Gastrocnemius medialis (tissue), 4 donors: ENCODE data around the gene IL6. TPM values are rescaled to one million over a fixed set of nuclear protein-coding genes. Genes with fewer than 3 reads are reported as not detected.
"Not testable (repeated sequence)": the region's sequence is repeated elsewhere in the genome, so short reads cannot be mapped to it uniquely, and the experiment has no call there.

Experiments used
- ATAC-seq, 2 donors: fragments of 150-250 bp; one replicate each; pipeline ENCODE4 v1.9.1; 2016
- DNase-seq, 2 donors: peaks; one replicate each; pipeline ENCODE4 v3.0.0-alpha.2; 2019
- H3K27ac ChIP-seq, 4 donors: fragments of 200-600 bp; sonication (generic); 1 replicate in 1 of 4; 2 replicates in 3 of 4; pipeline ENCODE4 v1.5.1; 2016 to 2018; ENCODE audit warnings: mild to moderate bottlenecking in 2 of 4, moderate library complexity in 1 of 4
- H3K27me3 ChIP-seq, 3 donors: fragments of 200-600 bp; sonication (generic) in 2 of 3; 1 replicate in 1 of 3; 2 replicates in 2 of 3; pipeline versions ENCODE4 v1.5.1 to v1.6.0; 2016 to 2019; ENCODE audit warnings: mild to moderate bottlenecking in 1 of 3, moderate library complexity in 1 of 3
- H3K36me3 ChIP-seq, 2 donors: fragments of 200-600 bp; sonication (generic) in 1 of 2; one replicate each; pipeline ENCODE4 v1.5.1; 2017 to 2018
- H3K4me1 ChIP-seq, 2 donors: fragments of 200-600 bp; sonication (generic) in 1 of 2; one replicate each; pipeline ENCODE4 v1.5.1; 2016 to 2017; ENCODE audit warnings: mild to moderate bottlenecking in 2 of 2
- H3K4me3 ChIP-seq, 4 donors: fragments of 200-600 bp; sonication (generic) in 3 of 4; 1 replicate in 1 of 4; 2 replicates in 3 of 4; pipeline ENCODE4 v1.5.1; 2016 to 2019; ENCODE audit warnings: mild to moderate bottlenecking in 2 of 4
- H3K9me3 ChIP-seq, 3 donors: fragments of 200-600 bp; sonication (generic) in 2 of 3; 1 replicate in 1 of 3; 2 replicates in 2 of 3; pipeline ENCODE4 v1.5.1; 2016 to 2019
- POLR2A ChIP-seq, 2 donors: fragments of 450-650 bp; IDR thresholded peaks; one replicate each; pipeline ENCODE4 v1.6.1; 2017; ENCODE audit warnings: antibody characterized with exemption in 2 of 2, mild to moderate bottlenecking in 2 of 2, moderate library complexity in 2 of 2
- in situ Hi-C, 4 donors: fragments of 200-750 bp; cut with MboI; loops; one replicate each; pipeline versions ENCODE4 v1.15.0 to v1.8.0; 2017; ENCODE audit warnings: low sequenced_read_pairs in 4 of 4
- intact Hi-C: fragments of 100-400 bp; cut with DNase I; formaldehyde crosslinking; loops from one replicate; pipeline ENCODE4 v1.15.1; 2023; ENCODE audit warnings: low total_unique reads
- total RNA-seq, 4 donors: library from RNA; depleted of rRNA; stranded (reverse); fragments of >200 nt; gene quantifications; one replicate each; pipeline versions ENCODE4 v1.1.0 to v1.2.3, GENCODE V29; 2016
- TF ChIP-seq, protein P1 (sequence below), 5 experiments: fragments of 450-650 bp in 3 of 5; fragments of 200-600 bp in 2 of 5; sonication (generic) in 2 of 5; IDR thresholded peaks in 4 of 5; conservative IDR thresholded peaks in 1 of 5; 1 replicate in 4 of 5; 2 replicates in 1 of 5; pipeline ENCODE4 v1.5.1; 2016 to 2019; ENCODE audit warnings: antibody characterized with exemption in 5 of 5, mild to moderate bottlenecking in 3 of 5, moderate library complexity in 3 of 5

IL6 gene
- total RNA-seq, 4 donors from 2014 or later, result 2.4 to 3.1 TPM; not detected in 2

DNA sequence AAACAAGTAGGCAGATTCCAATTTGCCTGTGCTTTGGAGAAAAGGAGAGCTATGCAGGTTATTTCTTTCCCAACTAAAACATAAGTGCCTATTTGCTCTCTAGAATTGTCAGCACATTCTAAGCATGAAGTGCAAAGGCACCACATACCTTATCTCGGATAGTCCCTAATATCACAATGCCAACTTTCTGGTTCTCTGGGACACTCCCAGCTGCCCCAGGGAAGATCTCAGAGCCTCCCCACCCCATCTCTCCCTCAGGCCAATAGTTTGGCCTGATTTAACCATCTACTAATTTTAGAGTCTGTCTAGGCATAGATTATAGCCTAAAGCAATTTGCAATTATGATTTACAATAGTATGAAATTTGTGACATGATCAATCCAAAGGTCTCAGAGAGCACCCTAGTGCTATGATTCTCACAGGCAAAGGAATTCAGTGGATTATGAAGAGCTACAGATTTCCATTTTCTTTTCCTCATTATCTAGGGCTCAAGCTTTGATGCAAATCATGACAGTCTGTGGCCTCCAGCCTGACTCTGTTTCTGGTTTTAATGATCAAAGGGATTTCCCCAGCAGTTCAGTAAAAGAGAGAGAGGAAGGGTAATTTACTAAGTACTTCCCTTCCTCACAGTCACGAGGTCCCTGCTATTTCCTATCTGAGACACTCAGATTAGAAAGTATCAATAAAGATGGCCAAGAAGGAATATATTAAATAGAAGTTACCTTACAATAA lies 29.0 kb upstream of the IL6 start:
- DNase-seq (no peak), ATAC-seq (no peak)
- Histone ChIP-seq H3K27ac (no peak overlapping the region), H3K27me3 (no peaks in the 10 kb centered on the region), H3K4me3 (no peak overlapping the region), H3K4me1 (peaks cover 0 to 9% of the 10 kb centered on the region in 2 donors), H3K36me3 (no peaks in the 10 kb centered on the region), H3K9me3 (no peaks in the 10 kb centered on the region)
- in situ Hi-C loops (no loop called here), intact Hi-C loops (no loop called here)
- TF ChIP-seq, protein P1, sequence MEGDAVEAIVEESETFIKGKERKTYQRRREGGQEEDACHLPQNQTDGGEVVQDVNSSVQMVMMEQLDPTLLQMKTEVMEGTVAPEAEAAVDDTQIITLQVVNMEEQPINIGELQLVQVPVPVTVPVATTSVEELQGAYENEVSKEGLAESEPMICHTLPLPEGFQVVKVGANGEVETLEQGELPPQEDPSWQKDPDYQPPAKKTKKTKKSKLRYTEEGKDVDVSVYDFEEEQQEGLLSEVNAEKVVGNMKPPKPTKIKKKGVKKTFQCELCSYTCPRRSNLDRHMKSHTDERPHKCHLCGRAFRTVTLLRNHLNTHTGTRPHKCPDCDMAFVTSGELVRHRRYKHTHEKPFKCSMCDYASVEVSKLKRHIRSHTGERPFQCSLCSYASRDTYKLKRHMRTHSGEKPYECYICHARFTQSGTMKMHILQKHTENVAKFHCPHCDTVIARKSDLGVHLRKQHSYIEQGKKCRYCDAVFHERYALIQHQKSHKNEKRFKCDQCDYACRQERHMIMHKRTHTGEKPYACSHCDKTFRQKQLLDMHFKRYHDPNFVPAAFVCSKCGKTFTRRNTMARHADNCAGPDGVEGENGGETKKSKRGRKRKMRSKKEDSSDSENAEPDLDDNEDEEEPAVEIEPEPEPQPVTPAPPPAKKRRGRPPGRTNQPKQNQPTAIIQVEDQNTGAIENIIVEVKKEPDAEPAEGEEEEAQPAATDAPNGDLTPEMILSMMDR (IDR thresholded peaks at IDR 0.05 in 4 of 5, conservative IDR thresholded peaks at IDR 0.05 in 1 of 5), result no peak
- no peak for TF ChIP-seq POLR2A (IDR thresholded peaks at IDR 0.05)

DNA sequence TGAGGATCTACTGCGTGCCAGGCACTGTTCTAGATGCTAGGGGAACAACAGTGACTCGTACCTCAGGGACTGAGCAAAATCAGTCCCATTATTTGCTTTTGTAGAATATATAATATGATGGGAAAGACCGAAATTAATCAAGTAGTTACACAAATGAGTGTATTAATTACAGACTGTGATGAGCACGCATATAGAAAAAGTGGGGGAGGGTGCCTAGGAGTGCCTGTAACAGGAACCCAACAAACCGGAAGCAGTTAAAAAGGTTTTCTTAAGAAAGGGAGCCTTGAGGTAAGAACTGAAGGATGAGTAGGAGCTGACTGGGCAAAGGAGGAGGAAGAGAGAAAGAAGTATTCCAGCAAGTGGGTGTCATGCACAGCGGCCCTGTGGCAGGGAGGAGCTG lies 28.2 kb upstream of the IL6 start:
- no peak for DNase-seq
- ATAC-seq, result no peak
- Histone ChIP-seq H3K4me1 (peaks cover 0 to 9% of the 10 kb centered on the region in 2 donors), H3K9me3 (no peaks in the 10 kb centered on the region), H3K4me3 (no peak overlapping the region), H3K27ac (no peak overlapping the region), H3K27me3 (no peaks in the 10 kb centered on the region), H3K36me3 (no peaks in the 10 kb centered on the region)
- in situ Hi-C loops (no loop called here), intact Hi-C loops (no loop called here)
- TF ChIP-seq, protein P1 (IDR thresholded peaks at IDR 0.05 in 4 of 5, conservative IDR thresholded peaks at IDR 0.05 in 1 of 5), result no peak
- TF ChIP-seq POLR2A (IDR thresholded peaks at IDR 0.05), result no peak

DNA sequence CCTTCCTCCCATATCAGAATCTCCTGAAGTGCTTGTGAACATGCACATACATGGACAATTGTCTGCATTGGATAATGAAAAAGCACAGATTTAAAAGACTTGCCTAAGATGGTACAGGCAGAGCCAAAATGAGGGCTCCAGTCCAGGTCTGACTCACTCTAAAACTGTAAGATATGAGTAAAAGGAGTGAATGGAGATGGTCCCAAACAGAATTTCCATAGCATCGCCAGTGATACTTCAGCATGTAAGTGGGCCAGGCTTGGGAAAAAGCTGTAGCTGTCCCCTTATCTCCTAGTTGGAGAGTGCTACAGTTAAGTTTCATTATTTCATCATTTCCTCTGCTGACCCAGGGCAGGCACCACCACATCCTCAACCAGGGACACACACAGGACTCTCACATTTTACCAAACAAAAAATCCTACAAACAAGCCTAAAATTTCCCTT lies 26.4 kb upstream of the IL6 start:
- Histone ChIP-seq H3K9me3 (no peaks in the 10 kb centered on the region), H3K4me3 (no peak overlapping the region), H3K4me1 (peaks cover 0 to 9% of the 10 kb centered on the region in 2 donors), H3K27ac (no peak overlapping the region), H3K36me3 (no peaks in the 10 kb centered on the region), H3K27me3 (no peaks in the 10 kb centered on the region)
- ATAC-seq (no peak), DNase-seq (no peak)
- in situ Hi-C loops (no loop called here), intact Hi-C loops (no loop called here)
- TF ChIP-seq, protein P1 (IDR thresholded peaks at IDR 0.05 in 4 of 5, conservative IDR thresholded peaks at IDR 0.05 in 1 of 5), result no peak
- TF ChIP-seq POLR2A (IDR thresholded peaks at IDR 0.05), result no peak

DNA sequence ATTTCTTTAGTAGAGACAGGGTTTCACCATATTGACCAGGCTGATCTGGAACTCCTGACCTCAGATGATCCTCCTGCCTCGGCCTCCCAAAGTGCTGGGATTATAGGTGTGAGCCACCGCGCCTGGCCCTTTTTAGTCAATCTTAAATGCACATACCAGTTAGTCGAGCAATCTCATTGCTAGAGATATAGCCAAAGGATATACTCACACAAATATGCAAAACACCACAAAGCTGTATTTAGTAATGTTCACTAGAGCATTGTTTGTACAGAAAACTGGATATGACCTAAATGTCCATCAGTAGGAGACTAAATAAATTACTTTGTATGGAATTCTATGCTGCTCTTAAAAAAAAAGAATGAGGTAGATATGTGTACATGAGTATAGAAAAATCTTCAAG lies 24.5 kb upstream of the IL6 start:
- H3K27me3 ChIP-seq, result no peaks in the 10 kb centered on the region
- no peak for DNase-seq
- TF ChIP-seq, protein P1 (IDR thresholded peaks at IDR 0.05 in 4 of 5, conservative IDR thresholded peaks at IDR 0.05 in 1 of 5), result no peak
- TF ChIP-seq POLR2A (IDR thresholded peaks at IDR 0.05), result no peak
- ATAC-seq, result no peak
- in situ Hi-C loops, result no loop called here
- H3K9me3 ChIP-seq, result no peaks in the 10 kb centered on the region
- H3K4me1 ChIP-seq, result no peaks in the 10 kb centered on the region
- H3K4me3 ChIP-seq, result no peak overlapping the region
- intact Hi-C loops, result no loop called here
- H3K27ac ChIP-seq, result no peak overlapping the region
- H3K36me3 ChIP-seq, result no peaks in the 10 kb centered on the region

DNA sequence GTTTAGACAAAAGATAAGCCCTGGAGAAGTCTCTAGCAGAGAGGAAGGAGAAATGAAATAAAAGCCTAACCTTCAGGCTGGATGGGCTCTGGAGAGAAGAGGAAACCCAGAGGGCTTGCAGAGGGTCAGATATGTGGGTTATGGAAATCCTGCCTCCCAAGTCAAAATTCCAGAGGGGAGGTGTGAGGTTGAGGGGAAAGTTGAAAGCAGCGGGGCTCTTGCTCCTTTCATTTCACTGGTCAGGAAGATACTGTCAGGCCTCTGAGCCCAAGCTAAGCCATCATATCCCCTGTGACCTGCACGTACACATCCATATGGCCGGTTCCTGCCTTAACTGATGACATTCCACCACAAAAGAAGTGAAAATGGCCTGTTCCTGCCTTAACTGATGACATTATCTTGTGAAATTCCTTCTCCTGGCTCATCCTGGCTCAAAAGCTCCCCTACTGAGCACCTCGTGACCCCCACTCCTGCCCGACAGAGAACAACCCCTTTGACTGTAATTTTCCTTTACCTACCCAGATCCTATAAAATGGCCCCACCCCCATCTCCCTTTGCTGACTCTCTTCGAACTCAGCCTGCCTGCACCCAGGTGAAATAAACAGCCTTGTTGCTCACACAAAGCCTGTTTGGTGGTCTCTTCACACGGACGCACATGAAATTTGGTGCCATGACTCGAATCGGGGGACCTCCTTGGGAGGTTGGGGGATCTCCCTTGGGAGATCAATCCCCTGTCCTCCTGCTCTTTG lies 23.7 kb upstream of the IL6 start:
- H3K4me3 ChIP-seq, intact Hi-C loops, H3K9me3 ChIP-seq, H3K36me3 ChIP-seq, DNase-seq, H3K27me3 ChIP-seq, in situ Hi-C loops, H3K27ac ChIP-seq, ATAC-seq, H3K4me1 ChIP-seq: not testable (repeated sequence)

DNA sequence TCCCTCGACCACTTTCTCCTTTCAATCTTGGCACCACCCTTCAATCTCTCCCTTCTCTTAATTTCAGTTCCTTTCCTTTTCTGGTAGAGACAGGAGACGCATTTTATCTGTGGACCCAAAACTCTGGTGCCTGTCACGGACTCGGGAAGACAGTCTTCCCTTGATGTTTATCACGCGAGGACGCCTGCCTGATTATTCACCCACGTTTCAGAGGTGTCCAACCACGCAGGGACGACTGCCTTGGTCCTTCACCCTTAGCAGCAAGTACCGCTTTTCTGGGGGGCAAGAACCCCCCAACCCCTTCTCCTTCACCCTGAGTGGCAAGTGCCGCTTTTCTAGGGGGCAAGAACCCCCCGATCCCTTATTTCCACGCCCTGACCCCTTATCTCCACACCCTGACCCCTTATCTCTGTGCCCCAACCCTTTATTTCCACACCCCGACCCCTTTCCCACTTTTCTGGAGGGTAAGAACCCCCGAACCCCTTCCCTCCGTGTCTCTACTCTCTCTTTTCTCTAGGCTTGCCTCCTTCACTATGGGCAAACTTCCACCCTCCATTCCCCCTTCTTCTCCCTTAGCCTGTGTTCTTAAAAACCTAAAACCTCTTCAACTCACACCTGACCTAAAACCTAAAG lies 22.9 kb upstream of the IL6 start:
- ATAC-seq, H3K36me3 ChIP-seq, H3K9me3 ChIP-seq, intact Hi-C loops, H3K27me3 ChIP-seq, H3K27ac ChIP-seq, H3K4me3 ChIP-seq, in situ Hi-C loops, H3K4me1 ChIP-seq, DNase-seq: not testable (repeated sequence)

DNA sequence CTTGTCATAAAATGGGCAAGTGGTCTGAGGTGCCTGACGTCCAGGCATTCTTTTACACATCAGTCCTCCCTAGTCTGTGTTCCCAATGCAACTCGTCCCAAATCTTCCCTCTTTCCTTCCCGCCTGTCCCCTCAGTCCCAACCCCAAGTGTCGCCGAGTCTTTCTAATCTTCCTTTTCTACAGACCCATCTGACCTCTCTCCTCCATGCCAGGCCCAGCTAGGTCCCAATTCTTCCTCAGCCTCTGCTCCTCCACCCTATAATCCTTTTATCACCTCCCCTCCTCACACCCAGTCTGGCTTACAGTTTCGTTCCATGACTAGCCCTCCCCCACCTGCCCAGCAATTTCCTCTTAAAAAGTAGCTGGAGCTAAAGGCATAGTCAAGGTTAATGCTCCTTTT lies 22.3 kb upstream of the IL6 start:
- DNase-seq, H3K9me3 ChIP-seq, intact Hi-C loops, in situ Hi-C loops, H3K27ac ChIP-seq, ATAC-seq, H3K27me3 ChIP-seq, H3K4me1 ChIP-seq, H3K4me3 ChIP-seq, H3K36me3 ChIP-seq: not testable (repeated sequence)
